ENCODE data around the gene IL10.
"Not testable (repeated sequence)": the region's sequence is repeated elsewhere in the genome, so short reads cannot be mapped to it uniquely, and the experiment has no call there.

DNA sequence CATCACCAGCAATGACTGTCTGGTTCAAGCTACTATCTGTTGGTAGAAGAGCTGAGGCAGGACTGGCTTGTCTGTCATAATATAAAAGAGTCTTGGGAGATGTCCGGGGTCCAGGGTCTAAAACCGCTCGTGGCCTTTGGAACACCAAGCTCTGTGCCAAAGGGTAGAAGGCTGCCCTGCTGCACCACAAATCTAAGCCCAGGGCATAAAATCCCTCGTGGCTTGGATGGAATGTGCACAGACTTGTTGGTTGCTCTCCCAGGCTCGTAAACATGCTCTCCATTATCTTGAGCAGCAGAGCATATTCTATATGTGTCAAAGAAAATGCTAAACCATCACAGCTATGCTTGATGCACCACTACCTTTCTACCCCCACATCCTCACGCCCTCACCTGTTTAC lies 6.6 kb upstream of the IL10 start:
- TF ChIP-seq POLR2A (IDR thresholded peaks at IDR 0.05; ENCODE audit: low read length); GATA1 (IDR thresholded peaks at IDR 0.05; ENCODE audit: low read depth, low read length): not testable (repeated sequence)
